OCI-M2 (cell line): ENCODE results near the gene EI24.
A peak's percentile ranks its signal among the peaks of the same experiment; 100 is the strongest.

Experiments
- DNase-seq: peaks from one replicate; lab custom pipeline; 2025; ENCODE audit not compliant: unreplicated experiment; lab: John Stamatoyannopoulos, UW

The EI24 gene

DNA sequence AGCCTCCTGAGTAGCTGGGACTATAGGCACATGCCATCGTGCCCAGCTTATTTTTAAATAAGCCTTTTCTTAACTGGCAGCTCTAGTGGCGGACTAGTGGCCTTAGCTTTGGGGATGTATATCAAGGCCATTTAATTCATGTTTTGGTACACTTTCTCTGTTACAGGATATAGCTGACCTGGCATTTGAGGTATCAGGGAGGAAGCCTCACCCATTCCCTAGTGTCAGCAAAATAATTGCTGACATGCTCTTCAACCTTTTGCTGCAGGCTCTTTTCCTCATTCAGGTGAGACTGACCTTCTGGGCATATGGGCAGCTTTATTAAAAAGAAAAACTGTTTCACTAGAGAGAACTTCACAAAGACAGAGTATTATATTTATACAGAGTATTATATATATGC, 9.5 kb downstream of the EI24 start:
- DNase-seq = no peak

GRCh38 chr11:125579811-125580210, 10.5 kb downstream of the EI24 start:
- DNase-seq = no peak

- DNase-seq = no peak
Measured at GRCh38 chr11:125583496-125583895, 14.2 kb downstream of the EI24 start.

- no peak for DNase-seq
Measured at GRCh38 chr11:125585487-125585886, 16.2 kb downstream of the EI24 start.

DNA sequence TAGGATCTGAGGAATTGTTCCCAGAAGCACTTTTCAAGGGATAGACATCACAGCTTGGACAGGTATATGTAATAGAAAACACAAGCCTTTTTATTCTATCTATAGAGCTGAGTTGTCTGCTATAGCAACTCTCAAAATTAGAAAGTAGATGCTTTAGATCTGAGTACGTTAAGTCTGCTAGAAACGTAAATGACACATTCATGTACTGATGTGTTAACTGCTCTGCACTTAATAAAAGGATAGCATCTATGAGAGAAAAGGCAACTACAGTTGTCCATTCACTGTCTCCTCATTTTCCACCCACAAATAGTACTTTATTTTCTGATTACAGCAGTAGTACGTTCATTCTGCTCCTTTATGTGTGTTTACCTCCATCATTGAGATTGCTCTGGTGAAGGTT, 17.3 kb downstream of the EI24 start:
- no peak for DNase-seq

DNA sequence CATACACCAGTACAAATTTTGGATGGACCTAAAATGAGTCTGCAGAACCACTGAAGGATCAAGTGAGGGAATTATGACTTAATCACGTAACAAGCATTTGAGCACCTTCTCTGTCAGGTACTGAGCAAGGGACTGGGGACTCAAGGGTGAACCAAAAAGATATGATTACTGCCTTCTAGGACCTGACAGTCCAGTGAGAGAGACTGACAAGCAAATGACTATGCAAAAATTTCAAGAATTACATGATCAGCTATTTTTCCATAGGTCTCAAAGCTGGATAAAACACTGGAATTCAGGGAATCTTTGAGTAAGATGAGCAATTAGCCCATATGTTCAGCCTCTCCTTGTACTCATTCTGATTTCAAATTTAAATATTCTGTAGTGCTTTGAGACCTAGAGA, 18.2 kb downstream of the EI24 start:
- DNase-seq = no peak

DNA sequence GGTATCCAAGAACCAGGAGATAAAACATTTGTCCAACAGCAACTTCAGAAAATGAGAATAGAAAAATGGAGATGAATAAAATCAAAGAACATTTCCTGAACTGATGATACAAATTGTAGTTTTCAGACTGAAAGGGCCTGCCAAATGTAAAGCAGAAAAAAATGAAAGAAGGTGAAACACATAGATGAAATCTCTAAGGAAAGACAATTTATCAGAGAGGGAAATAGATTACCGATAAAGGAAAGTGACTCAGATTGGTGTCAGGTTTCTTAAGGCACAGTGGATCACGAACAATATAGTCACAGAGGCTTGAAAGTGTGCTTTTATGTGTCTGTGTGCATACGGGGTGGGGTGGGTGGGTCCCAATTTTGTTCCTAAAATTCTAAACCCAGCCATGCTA, 19.2 kb downstream of the EI24 start:
- no peak for DNase-seq

GRCh38 chr11:125591649-125592304, 22.5 kb downstream of the EI24 start:
- no peak for DNase-seq

DNA sequence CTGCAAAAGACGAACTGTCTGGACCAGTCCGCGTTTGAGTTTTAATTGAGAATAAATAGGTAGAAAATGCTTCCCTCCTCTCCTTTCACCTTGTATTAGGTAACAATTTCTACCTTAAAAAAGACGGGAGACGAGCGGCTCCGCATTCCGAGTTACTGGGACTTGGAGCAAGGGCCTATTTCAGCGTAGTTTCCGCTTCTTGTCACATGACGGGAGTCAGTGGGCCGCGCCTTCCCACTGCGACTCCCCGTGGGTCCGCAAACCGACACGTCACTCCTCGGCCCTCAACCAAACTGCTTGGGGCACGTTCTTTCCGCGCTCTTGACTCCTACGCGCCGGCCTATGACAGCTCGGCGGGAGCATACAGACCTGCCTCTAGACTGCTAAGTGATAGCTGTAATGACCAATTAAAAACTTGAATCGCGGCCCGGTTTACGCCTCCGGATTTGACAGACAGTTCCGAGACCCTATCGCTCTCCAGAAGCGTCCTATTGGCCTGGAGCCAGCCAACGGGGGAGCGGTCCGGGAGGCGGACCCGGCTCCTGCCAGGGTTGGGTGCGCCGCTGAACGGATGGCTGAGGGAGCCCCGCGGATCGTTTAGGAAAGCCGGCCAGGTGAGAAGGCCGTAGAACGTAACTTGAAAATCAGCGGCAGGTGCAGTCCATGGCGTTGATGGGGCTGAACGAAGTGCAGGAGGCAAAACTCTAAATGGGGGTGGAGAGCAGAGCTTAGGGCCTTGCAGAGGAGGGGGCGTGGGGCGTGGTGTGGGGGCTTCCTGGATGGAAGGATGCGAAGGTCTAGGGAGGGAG, 23.2 kb downstream of the EI24 start, which contains the start of gene STT3A:
Gene STT3A, plus strand, starts transcription at position 548 of the 809 bp plus-strand sequence. CDS start 3,064 bp downstream, outside the sequence.
- peak; percentile 95 for DNase-seq

DNA sequence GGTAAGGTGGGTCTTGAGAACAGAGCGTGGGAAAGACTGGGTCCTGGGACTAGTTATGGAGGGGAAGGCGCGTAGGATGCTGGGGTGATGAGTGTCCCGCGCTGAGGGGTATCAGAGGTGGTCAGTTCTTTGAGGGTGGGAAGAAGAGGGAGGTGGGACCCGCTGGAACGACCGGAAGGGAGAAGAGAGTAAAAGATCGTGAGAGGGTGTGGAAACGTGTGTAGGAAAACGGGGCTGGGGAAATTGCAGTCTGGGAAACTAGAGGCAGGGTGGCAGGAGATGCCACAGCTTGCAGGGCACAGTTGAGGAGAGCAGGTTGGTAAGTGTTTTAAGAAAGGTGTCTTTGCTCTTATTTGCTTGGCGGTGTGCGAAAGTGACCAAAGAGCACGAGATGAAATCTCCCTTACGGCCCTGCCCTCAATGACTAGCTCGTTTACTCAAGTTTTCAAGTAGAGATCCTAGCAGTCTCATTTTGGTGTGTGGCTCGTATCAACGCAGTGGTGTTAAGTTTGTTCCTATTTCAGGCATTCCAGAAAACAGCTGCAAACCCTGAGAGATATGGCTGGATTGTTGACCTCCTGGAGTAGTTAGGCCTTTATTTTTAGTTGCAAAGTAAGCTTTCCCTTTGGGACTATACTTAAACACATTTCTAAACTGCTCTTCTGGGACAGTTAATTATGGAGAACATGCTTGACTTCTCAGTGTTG, 24.0 kb downstream of the EI24 start:
- no peak for DNase-seq

DNA sequence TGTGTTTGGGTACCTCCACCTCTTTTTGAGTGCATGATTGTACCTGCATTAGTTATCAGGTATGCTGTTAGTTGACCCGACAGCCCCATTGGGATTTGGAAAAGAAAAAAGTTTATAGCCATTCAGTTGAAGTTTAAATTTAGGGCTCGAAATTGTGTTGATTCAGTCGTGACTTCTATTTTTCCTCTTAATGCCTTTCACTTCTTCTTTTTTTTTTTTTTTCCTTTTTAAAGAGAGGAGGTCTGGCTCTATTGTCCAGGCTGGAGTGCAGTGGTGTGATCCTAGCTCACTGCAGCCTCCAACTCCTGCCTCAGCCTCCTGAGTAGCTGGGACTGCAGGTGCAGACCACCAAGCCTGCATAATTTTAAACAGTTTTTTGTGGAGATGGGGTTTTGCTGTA, 25.7 kb downstream of the EI24 start:
- no peak for DNase-seq

- DNase-seq = no peak
Measured at GRCh38 chr11:125600663-125601062, 31.4 kb downstream of the EI24 start.

DNA sequence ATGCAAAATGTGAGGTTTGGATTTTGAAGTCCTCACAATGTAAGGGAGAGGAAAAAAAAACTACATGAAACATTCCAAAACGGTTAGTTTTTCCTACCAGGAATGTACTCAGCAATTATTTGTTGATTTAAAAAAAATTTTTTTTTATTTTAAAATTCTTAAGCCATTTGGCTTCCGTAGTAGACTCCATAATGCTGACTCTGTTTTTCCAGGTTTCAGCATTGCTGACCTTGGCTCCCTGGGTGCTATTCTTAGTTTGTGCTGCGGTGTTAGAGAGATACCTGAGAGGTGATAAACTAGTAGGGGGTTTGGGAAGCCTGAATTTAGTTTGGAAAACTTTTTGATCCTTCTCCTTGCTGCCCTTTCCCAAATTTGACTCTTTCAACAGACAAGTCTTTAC, 33.9 kb downstream of the EI24 start:
- no peak for DNase-seq

DNA sequence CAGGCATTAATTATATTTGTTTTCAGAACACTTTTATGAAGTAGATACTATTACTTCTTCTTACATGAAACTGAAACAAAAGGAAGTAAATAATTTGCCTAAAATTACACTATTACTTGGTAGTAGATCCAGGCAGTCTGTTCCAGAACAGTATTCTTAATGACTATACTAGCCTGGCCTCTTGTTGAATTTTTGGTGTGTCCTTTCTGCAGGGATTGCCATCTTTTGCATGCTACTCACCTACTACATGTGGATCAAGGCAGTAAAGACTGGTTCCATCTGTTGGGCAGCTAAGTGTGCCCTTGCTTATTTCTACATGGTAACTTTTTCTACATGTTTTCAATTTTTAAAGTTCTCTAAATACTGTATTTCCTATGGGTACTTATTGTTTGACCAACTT, 36.1 kb downstream of the EI24 start:
- DNase-seq = no peak

DNA sequence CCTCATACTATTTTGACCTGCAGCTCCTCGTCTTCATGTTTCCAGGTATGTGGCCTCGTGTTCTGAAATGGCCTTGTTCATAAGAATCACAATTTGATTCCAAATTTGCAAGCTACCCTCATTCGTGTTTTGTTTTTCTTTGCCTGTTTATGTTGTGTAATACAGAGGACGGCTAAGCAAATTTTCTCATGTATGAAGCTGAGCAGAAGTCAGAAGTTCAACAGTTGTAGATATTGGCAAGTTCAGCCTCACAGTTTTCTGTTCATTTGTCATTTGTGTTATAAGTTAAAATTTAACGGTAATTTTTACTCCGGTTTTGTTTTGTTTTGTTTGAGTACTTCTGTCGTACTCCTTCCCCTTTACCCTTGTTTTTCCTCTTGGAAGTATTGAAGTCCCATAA, 40.3 kb downstream of the EI24 start:
- DNase-seq = no peak

DNA sequence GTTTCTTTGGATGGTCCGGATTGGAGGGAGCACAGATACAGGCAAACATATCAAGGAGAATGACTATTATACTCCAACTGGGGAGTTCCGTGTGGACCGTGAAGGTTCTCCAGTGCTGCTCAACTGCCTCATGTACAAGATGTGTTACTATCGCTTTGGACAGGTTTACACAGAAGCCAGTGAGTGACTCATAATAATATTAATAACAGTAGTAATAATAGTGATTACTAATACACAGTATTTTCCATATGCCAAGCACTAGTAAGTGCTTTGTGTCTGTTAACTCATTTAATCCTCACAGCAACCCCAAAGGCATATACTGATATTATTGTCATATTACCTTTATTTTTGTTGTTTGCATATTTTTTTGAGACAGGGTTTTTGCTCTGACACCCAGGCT, 49.1 kb downstream of the EI24 start:
- DNase-seq = no peak

DNA sequence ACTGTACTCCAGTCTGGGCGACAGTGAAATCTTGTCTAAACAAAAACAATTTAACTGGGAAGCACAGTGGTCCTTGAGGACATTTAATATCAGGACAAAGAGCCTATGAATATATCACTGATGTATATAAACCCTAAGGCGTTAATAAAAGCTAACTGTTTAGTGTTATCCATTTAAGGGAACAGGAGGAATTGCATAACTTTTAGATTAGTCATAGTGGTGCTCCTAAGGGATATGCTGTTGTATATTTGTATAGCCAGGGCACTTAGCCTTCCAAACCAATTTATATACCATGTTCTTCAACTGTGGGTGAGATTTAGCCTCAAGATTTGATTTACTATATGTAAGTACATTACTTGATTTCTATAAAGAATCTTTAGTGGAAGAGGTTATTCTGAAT, 52.7 kb downstream of the EI24 start:
- no peak for DNase-seq

- DNase-seq = no peak
Measured at GRCh38 chr11:125623064-125623463, 53.8 kb downstream of the EI24 start.

DNA sequence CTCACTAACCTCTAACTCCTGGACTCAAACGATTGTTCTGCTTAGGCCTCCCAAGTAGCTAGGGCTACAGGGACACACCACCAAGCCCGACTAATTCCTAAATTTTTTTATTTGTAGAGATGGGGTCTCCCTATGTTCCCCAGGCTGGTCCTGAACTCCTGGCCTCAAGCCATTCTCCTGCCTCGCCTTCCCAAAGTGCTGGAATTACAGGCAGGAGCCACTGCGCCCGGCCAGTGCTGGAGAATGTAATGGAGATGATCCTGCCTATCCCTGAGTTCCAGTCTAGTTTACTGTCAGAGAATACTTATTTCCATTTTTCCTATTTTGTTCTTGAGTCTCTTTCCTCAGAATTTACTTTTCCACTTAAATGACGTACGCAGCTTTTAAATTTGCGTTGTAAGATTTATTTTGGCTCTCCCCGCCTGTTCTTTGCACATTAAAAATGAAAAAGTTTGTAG, 55.5 kb downstream of the EI24 start, which contains the start of gene CHEK1:
Gene CHEK1, plus strand, starts transcription at position 408 of the 458 bp plus-strand sequence. CDS start 1,606 bp downstream, outside the sequence.
- no peak for DNase-seq

- DNase-seq = no peak
Measured at GRCh38 chr11:125625225-125625629, 56.0 kb downstream of the EI24 start.

DNA sequence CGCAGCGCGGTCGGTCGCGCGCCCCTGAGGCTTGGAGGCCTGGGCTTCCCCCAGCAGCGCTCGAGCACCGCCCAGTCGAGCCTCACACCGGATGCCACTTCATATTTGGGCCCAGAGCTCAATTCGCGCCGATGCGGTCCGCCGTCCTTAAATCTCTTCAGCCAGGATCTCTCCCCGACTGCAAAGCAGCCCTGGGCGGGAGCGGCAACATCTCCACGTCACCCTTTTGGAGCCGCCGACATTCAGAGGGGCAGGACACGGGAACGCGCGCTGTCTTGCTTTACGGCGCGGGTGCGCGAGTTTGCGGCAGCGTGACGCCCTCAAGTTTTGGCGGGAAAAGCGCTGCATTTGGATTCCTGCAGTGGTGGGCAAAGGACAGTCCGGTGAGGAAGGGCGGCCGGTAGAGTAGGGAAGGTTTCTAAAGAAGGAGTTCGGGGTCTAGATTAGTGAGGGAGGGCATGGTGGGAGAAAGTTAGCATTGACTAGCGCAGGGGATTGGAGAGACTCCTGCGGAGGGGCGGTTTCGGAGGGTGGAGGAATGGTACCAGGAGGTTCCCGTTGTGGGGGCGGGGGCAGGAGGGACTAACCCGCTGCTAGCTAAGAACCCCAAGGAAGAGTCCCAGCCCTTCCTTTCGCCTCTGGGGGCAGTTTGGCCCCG, 56.5 kb downstream of the EI24 start:
- DNase-seq = peak; percentile 53
